HepG2 (cell line): ENCODE data around the gene IRF3. TPM values are rescaled to one million over a fixed set of nuclear protein-coding genes. Genes with fewer than 3 reads are reported as not detected.

Experiments used
- ATAC-seq: fragments of 200-7000 bp; cut with Tn5 transposase; 3 replicates; pipeline ENCODE4 v1.9.1; 2020; ENCODE audit warnings: mild to moderate bottlenecking, moderate library complexity
- BruUV-seq: library from RNA; stranded (reverse); fragments of 400-500 nt; replicated peaks from 2 replicates; lab custom pipeline; 2021; lab: Mats Ljungman, UMichigan
- CTCF ChIA-PET: fragments of 300-600 bp; formaldehyde crosslinking; extraction: SDS; loops from one replicate; lab custom pipeline; 2021; ENCODE audit warnings: low total read pairs, inconsistent platforms, low intra/inter-chr PET ratio; lab: Yijun Ruan, JAX
- POLR2A ChIA-PET: fragments of 350-600 bp; sonication (Branson Sonifier 250); formaldehyde crosslinking; loops from one replicate; lab custom pipeline; 2020; ENCODE audit warnings: antibody characterized with exemption, inconsistent platforms; lab: Yijun Ruan, JAX
- DNase-seq: peaks from one replicate; pipeline ENCODE4 v3.0.0-alpha.2; 2015; ENCODE audit warnings: low spot score
- FAIRE-seq: peaks from 3 replicates; lab custom pipeline; 2011; peaks lifted over from hg19 to GRCh38; lab: Jason Lieb, UNC
- H2AFZ ChIP-seq: one replicate; pipeline ENCODE4 v1.6.1; 2011; ENCODE audit warnings: low read length, inconsistent platforms
- H3K27ac ChIP-seq: fragments of 300-600 bp; 3 replicates; pipeline ENCODE4 v1.8.0; 2011; ENCODE audit warnings: mixed run types, mild to moderate bottlenecking, mixed read lengths, low read length, inconsistent platforms; ENCODE audit not compliant: insufficient read depth; ENCODE audit errors: extremely low read length
- H3K27me3 ChIP-seq, 2 experiments: fragments of 200-600 bp in 1 of 2; 2 replicates in 1 of 2; 3 replicates in 1 of 2; pipeline versions ENCODE4 v1.6.0 to v1.8.0; 2011; ENCODE audit warnings: low read length in 2 of 2, mild to moderate bottlenecking in 2 of 2, moderate library complexity in 2 of 2, inconsistent platforms in 1 of 2; ENCODE audit not compliant: insufficient read depth in 2 of 2, control insufficient read depth in 1 of 2
- H3K36me3 ChIP-seq, 2 experiments: fragments of 200-600 bp in 1 of 2; replicated peaks in 1 of 2; 2 replicates in 1 of 2; 3 replicates in 1 of 2; pipeline versions ENCODE4 v1.5.1 to v1.8.0; 2011; ENCODE audit warnings: low read length in 2 of 2, inconsistent platforms in 1 of 2; ENCODE audit not compliant: insufficient read depth in 2 of 2, control insufficient read depth in 1 of 2
- H3K4me1 ChIP-seq: 2 replicates; pipeline ENCODE4 v1.5.1; 2012; ENCODE audit warnings: low read length, inconsistent platforms; ENCODE audit not compliant: insufficient read depth
- H3K4me2 ChIP-seq: 2 replicates; pipeline ENCODE4 v1.6.0; 2011; ENCODE audit warnings: low read depth, low read length, inconsistent platforms
- H3K4me3 ChIP-seq, 3 experiments: fragments of 200-600 bp in 1 of 3; sonication (generic), shearing (Covaris generic) in 1 of 3; replicated peaks in 1 of 3; 2 replicates each; pipeline ENCODE4 v1.5.1; 2011 to 2016; ENCODE audit warnings: low read length in 3 of 3, inconsistent platforms in 2 of 3, low read depth in 2 of 3, mild to moderate bottlenecking in 2 of 3, control low read depth in 1 of 3, mixed read lengths in 1 of 3; ENCODE audit not compliant: insufficient read depth in 1 of 3
- H3K79me2 ChIP-seq: one replicate; pipeline ENCODE4 v1.6.1; 2011; ENCODE audit warnings: low read length, inconsistent platforms; ENCODE audit not compliant: insufficient read depth
- H3K9ac ChIP-seq: 2 replicates; pipeline ENCODE4 v1.6.0; 2011; ENCODE audit warnings: mild to moderate bottlenecking, low read depth, low read length, inconsistent platforms; ENCODE audit not compliant: insufficient read depth
- H3K9me3 ChIP-seq: 2 replicates; pipeline ENCODE4 v1.5.1; 2012; ENCODE audit warnings: mild to moderate bottlenecking, low read length
- H4K20me1 ChIP-seq: 2 replicates; pipeline ENCODE4 v1.6.0; 2011; ENCODE audit warnings: inconsistent platforms, mild to moderate bottlenecking, low read length, moderate library complexity; ENCODE audit not compliant: insufficient read depth
- AHDC1 ChIP-seq: sonication (generic); formaldehyde crosslinking; IDR thresholded peaks from 2 replicates; pipeline ENCODE4 v1.5.1; 2020; ENCODE audit warnings: mild to moderate bottlenecking, missing genetic modification reagents, borderline replicate concordance
- CSRNP1 ChIP-seq: sonication (generic); formaldehyde crosslinking; IDR thresholded peaks from 2 replicates; pipeline ENCODE4 v1.8.1; 2023; ENCODE audit warnings: mild to moderate bottlenecking, missing genetic modification reagents
- DNMT1 ChIP-seq: sonication (generic); formaldehyde crosslinking; IDR thresholded peaks from 2 replicates; pipeline ENCODE4 v1.5.1; 2020; ENCODE audit warnings: mild to moderate bottlenecking, missing genetic modification reagents
- HOXA9 ChIP-seq: sonication (generic); formaldehyde crosslinking; IDR thresholded peaks from 2 replicates; pipeline ENCODE4 v1.8.1; 2022; ENCODE audit warnings: missing genetic modification reagents, mild to moderate bottlenecking, moderate library complexity, borderline replicate concordance
- PRMT3 ChIP-seq: sonication (generic); formaldehyde crosslinking; IDR thresholded peaks from 2 replicates; pipeline ENCODE4 v1.8.1; 2022; ENCODE audit warnings: low read depth, mild to moderate bottlenecking, moderate library complexity, missing genetic modification reagents, borderline replicate concordance
- U2AF1 ChIP-seq: fragments of 200-400 bp; formaldehyde crosslinking; optimal IDR thresholded peaks from 2 replicates; pipeline ENCODE3; 2017; ENCODE audit warnings: mild to moderate bottlenecking, low read depth, low read length
- ZNF318 ChIP-seq: sonication (generic); formaldehyde crosslinking; IDR thresholded peaks from 2 replicates; pipeline ENCODE4 v1.4.0; 2020; ENCODE audit warnings: mild to moderate bottlenecking, missing genetic modification reagents
- ZNF484 ChIP-seq: sonication (generic); formaldehyde crosslinking; IDR thresholded peaks from 2 replicates; pipeline ENCODE4 v1.5.1; 2020; ENCODE audit warnings: mild to moderate bottlenecking, low read depth, missing genetic modification reagents, borderline replicate concordance
- WGBS: methylation state at CpG from one replicate; pipeline ENCODE4 v1.1.6; 2017; ENCODE audit warnings: low lambda C conversion rate; 5-methylcytosine and 5-hydroxymethylcytosine counted together
- in situ Hi-C: cut with HindIII; loops from 2 replicates; pipeline ENCODE4 v1.10.0; 2017; ENCODE audit warnings: low pct_unique_long_range_greater_than_20kb; ENCODE audit not compliant: extremely low pct_ligation_motif_present
- intact Hi-C: fragments of 100-400 bp; cut with micrococcal nuclease; formaldehyde crosslinking; loops from one replicate; pipeline ENCODE4 v1.10.0; 2022; ENCODE audit not compliant: unreplicated experiment
- polyA plus RNA-seq, 8 experiments: library from polyadenylated mRNA; depleted of rRNA in 3 of 8; stranded (reverse) in 7 of 8; unstranded in 1 of 8; fragments of >200 nt; fragmentation: Illumina TruSeq in 4 of 8; extraction: Trizol in 4 of 8; gene quantifications; 2 replicates each; pipeline versions ENCODE4 v1.2.1 to v1.2.3, GENCODE V29; 2011 to 2016; ENCODE audit warnings: low read depth in 4 of 8, missing spikeins in 1 of 8, mixed read lengths in 1 of 8; ENCODE audit not compliant: insufficient read depth in 1 of 8
- total RNA-seq, 5 experiments: library from RNA; depleted of rRNA; stranded (reverse); fragments of >200 nt; fragmentation: Illumina TruSeq; extraction: Trizol; gene quantifications; 2 replicates each; pipeline ENCODE4 v1.2.3, GENCODE V29; 2016; ENCODE audit warnings: low read depth in 1 of 5

The IRF3 gene
- total and polyA plus RNA-seq, 2 of the 13 experiments (the other 11 are each of a cell fraction or from before 2014, with no cell fraction given): 61.9 to 65.5 TPM

- 96% methylated on average over 7 of the region's 7 CpGs for WGBS
- H3K36me3 ChIP-seq: peaks cover 21 to 55% of the 10 kb centered on the region in 2 experiments; a peak in 4 of 5 replicates
- in situ Hi-C loops: no loop called here
- H4K20me1 ChIP-seq: peaks cover 3% of the 10 kb centered on the region
- POLR2A ChIA-PET: no interaction called here
- CTCF ChIA-PET: no interaction called here
- H2AFZ ChIP-seq: no peak overlapping the region
- no peak overlapping the region for H3K9ac ChIP-seq
- no peak for ATAC-seq
- no peak for DNase-seq
- H3K27ac ChIP-seq: no peak overlapping the region
- no peaks in the 10 kb centered on the region for H3K27me3 ChIP-seq
- no peak overlapping the region for H3K4me2 ChIP-seq
- H3K9me3 ChIP-seq: no peaks in the 10 kb centered on the region
- peaks cover 17% of the 10 kb centered on the region for H3K4me1 ChIP-seq
- no peak overlapping the region for H3K4me3 ChIP-seq
- intact Hi-C loops: loop anchor here (1.0 kb wide), 1 partner anchor 14 kb away; no protein-coding TSS in a partner anchor
- no TSS peak for BruUV-seq
- no peak for FAIRE-seq
- H3K79me2 ChIP-seq: peaks cover 3% of the 10 kb centered on the region
- no peak for TF ChIP-seq HOXA9
- TF ChIP-seq DNMT1 (CRISPR knock-in tag): no peak
- TF ChIP-seq AHDC1 (CRISPR knock-in tag): no peak
- TF ChIP-seq ZNF484 (CRISPR knock-in tag): no peak
- no peak for TF ChIP-seq U2AF1
- no peak for TF ChIP-seq PRMT3 (CRISPR knock-in tag)
- TF ChIP-seq CSRNP1 (CRISPR knock-in tag): no peak
- no peak for TF ChIP-seq ZNF318 (CRISPR knock-in tag)
These were observed 48.7 kb downstream of the IRF3 start for GRCh38 chr19:49616945-49617344.
